ENCODE data around the gene TMEM98.

GRCh38 chr17:32901743-32902142 is 26.2 kb upstream of the TMEM98 start:
- no peak for TF ChIP-seq POU6F1 (CRISPR knock-in tag; IDR thresholded peaks at IDR 0.05; ENCODE audit: borderline replicate concordance, low read depth)
- TF ChIP-seq ESRRG (CRISPR knock-in tag; IDR thresholded peaks at IDR 0.05) = no peak
- TF ChIP-seq SNAI2 (CRISPR knock-in tag; IDR thresholded peaks at IDR 0.05) = no peak
- TF ChIP-seq ZFP3 (CRISPR knock-in tag; IDR thresholded peaks at IDR 0.05) = no peak
- TF ChIP-seq PATZ1 (CRISPR knock-in tag; IDR thresholded peaks at IDR 0.05; ENCODE audit: borderline replicate concordance) = no peak
- no peak for TF ChIP-seq ZNF565 (CRISPR knock-in tag; conservative IDR thresholded peaks at IDR 0.05; ENCODE audit: low read depth)

All from SK-N-SH treated with all-trans-retinoic acid at 6 μM for 48 hours (cell line).